Duodenal mucosa (tissue), 2 donors: ENCODE data around the gene IMPACT.

Source experiments
- H3K27ac ChIP-seq: one replicate; pipeline ENCODE4 v1.7.0; 2013; ENCODE audit warnings: low read depth, low read length
- H3K27me3 ChIP-seq, 2 donors: one replicate each; pipeline ENCODE4 v1.7.0; 2013; ENCODE audit warnings: low read length in 2 of 2, control low read depth in 1 of 2; ENCODE audit not compliant: insufficient read depth in 2 of 2, control insufficient read depth in 1 of 2
- H3K36me3 ChIP-seq, 2 donors: one replicate each; pipeline ENCODE4 v1.7.0; 2013; ENCODE audit warnings: low read length in 2 of 2, control low read depth in 1 of 2; ENCODE audit not compliant: insufficient read depth in 2 of 2, control insufficient read depth in 1 of 2
- H3K4me1 ChIP-seq, 2 donors: one replicate each; pipeline ENCODE4 v1.7.0; 2013; ENCODE audit warnings: low read length in 2 of 2, control low read depth in 1 of 2; ENCODE audit not compliant: insufficient read depth in 2 of 2, control insufficient read depth in 1 of 2
- H3K4me3 ChIP-seq, 2 donors: one replicate each; pipeline ENCODE4 v1.7.0; 2013; ENCODE audit warnings: low read length in 2 of 2, low read depth in 1 of 2
- H3K9ac ChIP-seq, 2 donors: one replicate each; pipeline ENCODE4 v1.7.0; 2013; ENCODE audit warnings: low read length in 2 of 2, low read depth in 1 of 2
- H3K9me3 ChIP-seq, 2 donors: one replicate each; pipeline ENCODE4 v1.7.0; 2013; ENCODE audit warnings: low read length in 2 of 2, control low read depth in 1 of 2; ENCODE audit not compliant: control insufficient read depth in 1 of 2

The IMPACT gene

DNA sequence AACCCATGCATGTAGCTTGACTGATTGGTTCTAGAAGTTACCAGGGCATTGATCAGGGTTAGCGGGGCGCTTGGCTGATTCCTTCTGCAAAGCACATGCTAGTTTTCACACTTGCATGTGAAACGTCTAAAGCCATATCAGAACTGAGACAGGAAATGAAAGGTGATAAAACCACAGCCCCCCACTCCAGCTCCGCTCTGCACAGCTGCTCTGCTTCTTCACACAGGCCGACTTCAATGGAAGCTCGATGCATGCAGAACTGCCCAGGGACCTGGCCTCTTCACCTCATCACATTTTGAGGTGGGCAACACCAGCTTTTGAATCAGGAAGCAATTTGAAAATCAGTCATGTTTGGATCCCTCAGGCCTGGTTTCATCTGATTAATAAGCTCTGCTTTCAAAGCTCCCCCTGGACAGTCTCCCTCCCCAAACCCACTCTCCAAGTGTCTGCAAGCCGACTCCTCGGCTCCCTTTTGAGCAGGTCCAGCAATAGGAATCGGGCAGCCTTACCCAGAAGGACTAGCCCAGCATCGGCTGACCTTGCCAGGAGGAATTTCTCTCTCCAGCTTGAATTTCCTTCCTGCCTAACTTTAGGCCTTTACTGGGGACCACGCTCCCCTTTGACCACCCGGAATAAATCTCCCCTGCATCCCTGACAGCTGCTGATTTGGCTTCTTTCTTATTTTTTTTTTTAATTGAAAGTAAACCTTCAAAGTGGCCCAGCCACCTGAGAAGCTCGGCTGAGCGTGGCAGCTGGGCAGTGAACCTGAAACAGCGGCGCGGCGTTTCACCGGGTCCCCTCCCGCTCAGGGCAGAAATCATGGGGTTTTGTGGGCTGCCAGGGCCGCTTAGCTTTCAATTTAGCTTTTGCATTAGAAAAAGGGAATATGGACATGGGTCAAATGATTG lies 65.7 kb downstream of the IMPACT start:
- Histone ChIP-seq H3K4me3 (no peak overlapping the region), H3K9me3 (no peaks in the 10 kb centered on the region), H3K36me3 (no peaks in the 10 kb centered on the region), H3K9ac (no peak overlapping the region), H3K4me1 (peaks cover under 1 to 3% of the 10 kb centered on the region in 2 donors), H3K27me3 (no peaks in the 10 kb centered on the region), H3K27ac (no peak overlapping the region)

GRCh38 chr18:24494586-24494985 lies 68.1 kb downstream of the IMPACT start:
- no peaks in the 10 kb centered on the region for H3K36me3 ChIP-seq
- H3K27ac ChIP-seq = no peak overlapping the region
- no peaks in the 10 kb centered on the region for H3K27me3 ChIP-seq
- no peaks in the 10 kb centered on the region for H3K9me3 ChIP-seq
- H3K4me1 ChIP-seq = no peaks in the 10 kb centered on the region
- H3K4me3 ChIP-seq = no peak overlapping the region
- no peak overlapping the region for H3K9ac ChIP-seq

DNA sequence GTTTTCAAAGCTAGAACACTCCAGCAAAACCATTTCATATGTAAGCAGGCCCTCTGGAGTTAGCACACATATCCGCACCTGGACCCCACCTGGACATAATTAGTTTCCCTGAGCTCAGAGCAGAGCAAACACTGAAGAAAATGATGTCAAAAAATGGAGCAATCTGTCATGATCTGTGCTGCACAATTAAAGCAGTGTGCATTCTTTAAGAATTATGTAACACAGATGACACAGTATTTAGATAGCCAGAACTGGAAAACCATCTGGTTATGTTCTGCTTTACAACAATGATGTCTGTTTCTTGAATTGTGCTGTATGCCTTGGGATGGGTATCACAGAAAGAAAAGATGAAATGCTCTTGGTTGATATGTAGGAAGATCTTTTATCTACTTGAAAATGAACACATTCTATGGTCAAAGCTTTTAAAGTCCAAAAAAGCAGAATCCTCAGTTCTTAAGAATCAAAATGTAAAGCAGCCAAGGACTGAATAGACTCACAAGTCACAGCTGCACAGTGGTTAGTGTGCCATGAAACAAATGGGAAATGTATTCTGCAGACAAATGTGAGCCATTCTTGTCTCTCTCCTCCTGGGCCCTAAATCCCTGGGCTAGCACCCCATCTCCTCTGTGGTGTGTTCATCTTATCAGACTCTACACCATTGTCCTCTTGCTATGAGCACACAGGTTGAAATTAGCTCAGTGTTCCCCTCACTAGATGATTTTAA lies 70.7 kb downstream of the IMPACT start:
- no peak overlapping the region for H3K27ac ChIP-seq
- H3K4me3 ChIP-seq = no peak overlapping the region
- H3K9me3 ChIP-seq = no peaks in the 10 kb centered on the region
- no peak overlapping the region for H3K9ac ChIP-seq
- no peaks in the 10 kb centered on the region for H3K27me3 ChIP-seq
- H3K36me3 ChIP-seq = no peaks in the 10 kb centered on the region
- no peaks in the 10 kb centered on the region for H3K4me1 ChIP-seq

GRCh38 chr18:24499814-24500213 lies 73.3 kb downstream of the IMPACT start:
- Histone ChIP-seq H3K9ac (no peak overlapping the region), H3K27me3 (no peaks in the 10 kb centered on the region), H3K36me3 (no peaks in the 10 kb centered on the region), H3K4me1 (no peaks in the 10 kb centered on the region), H3K9me3 (no peaks in the 10 kb centered on the region), H3K27ac (no peak overlapping the region), H3K4me3 (no peak overlapping the region)

- no peaks in the 10 kb centered on the region for H3K27me3 ChIP-seq
These were observed 73.7 kb downstream of the IMPACT start for GRCh38 chr18:24500217-24500616.

GRCh38 chr18:24500766-24501165 lies 74.3 kb downstream of the IMPACT start:
- Histone ChIP-seq H3K27me3 (no peaks in the 10 kb centered on the region), H3K9me3 (no peaks in the 10 kb centered on the region), H3K9ac (no peak overlapping the region), H3K27ac (no peak overlapping the region), H3K36me3 (no peaks in the 10 kb centered on the region), H3K4me1 (no peaks in the 10 kb centered on the region), H3K4me3 (no peak overlapping the region)

More at GRCh38 chr18:24500217-24500616, 73.7 kb downstream of the IMPACT start:
- H3K4me1 ChIP-seq = no peaks in the 10 kb centered on the region
- no peaks in the 10 kb centered on the region for H3K36me3 ChIP-seq
- H3K27ac ChIP-seq = no peak overlapping the region
- H3K9ac ChIP-seq = no peak overlapping the region
- H3K4me3 ChIP-seq = no peak overlapping the region
- H3K9me3 ChIP-seq = no peaks in the 10 kb centered on the region

DNA sequence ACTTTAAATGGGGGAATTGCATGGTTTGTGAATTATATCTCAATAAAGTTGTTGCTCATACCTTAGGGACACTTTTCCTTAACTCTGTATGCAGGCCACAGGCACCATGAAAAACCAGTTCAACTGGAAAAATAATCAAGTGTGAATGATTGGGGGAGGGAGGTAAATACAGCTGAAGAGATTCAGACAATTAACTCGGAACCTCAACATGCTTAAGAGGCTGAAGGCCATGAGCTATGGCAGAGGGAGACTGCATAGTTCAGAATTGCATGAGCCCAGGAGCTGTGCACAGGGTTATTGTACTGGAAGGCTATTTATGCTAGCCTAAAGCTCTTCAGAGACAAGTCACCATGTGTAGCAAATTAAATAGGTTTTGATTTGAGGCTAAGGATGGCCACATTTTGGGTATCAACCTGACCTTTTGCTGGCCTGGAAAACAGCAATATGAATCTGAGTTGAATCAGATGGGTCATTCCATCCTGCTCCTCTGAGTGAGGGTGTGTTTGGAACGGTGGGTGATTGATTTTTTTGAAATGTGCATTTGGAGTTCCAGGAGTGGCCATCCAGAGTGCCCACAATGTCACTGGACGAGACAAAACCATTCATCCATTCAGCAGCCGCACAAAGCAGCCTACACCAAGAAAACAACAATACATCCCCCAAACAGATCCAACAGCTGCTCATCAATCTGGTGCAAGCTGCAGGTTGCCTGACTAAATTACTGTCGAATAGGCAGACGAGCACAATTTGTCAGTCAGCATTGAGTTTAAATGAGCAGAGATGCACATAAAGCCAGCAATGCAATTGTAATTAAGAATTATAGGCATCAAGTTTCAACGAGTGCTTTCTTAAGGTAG lies 76.4 kb downstream of the IMPACT start:
- H3K9me3 ChIP-seq = no peaks in the 10 kb centered on the region
- no peaks in the 10 kb centered on the region for H3K4me1 ChIP-seq
- no peaks in the 10 kb centered on the region for H3K36me3 ChIP-seq
- H3K4me3 ChIP-seq = no peak overlapping the region
- no peak overlapping the region for H3K9ac ChIP-seq
- H3K27me3 ChIP-seq = no peaks in the 10 kb centered on the region
- no peak overlapping the region for H3K27ac ChIP-seq
